SU-DHL-6 (cell line): ENCODE results near the gene ZDHHC17.

ENCODE experiments used
- H2AFZ ChIP-seq: fragments of 200-600 bp; sonication (generic); 2 replicates; pipeline ENCODE4 v1.6.1; 2014; ENCODE audit warnings: low read depth, mild to moderate bottlenecking, moderate library complexity, mixed read lengths, antibody characterized with exemption, low read length; ENCODE audit not compliant: severe bottlenecking
- H3F3A ChIP-seq: fragments of 200-600 bp; shearing (Covaris generic); 2 replicates; pipeline ENCODE4 v1.6.0; 2016; ENCODE audit warnings: antibody characterized with exemption, mild to moderate bottlenecking; ENCODE audit not compliant: insufficient read depth
- H3K27ac ChIP-seq: fragments of 200-600 bp; sonication (generic); 2 replicates; pipeline ENCODE4 v1.5.1; 2016; ENCODE audit warnings: low read depth, mild to moderate bottlenecking, low read length, moderate library complexity, mixed read lengths
- H3K27me3 ChIP-seq: fragments of 200-600 bp; sonication (generic), shearing (Covaris generic); 2 replicates; pipeline ENCODE4 v1.6.0; 2014; ENCODE audit warnings: mild to moderate bottlenecking, low read length
- H3K36me3 ChIP-seq: fragments of 200-600 bp; sonication (generic); 2 replicates; pipeline ENCODE4 v1.6.1; 2014; ENCODE audit warnings: mild to moderate bottlenecking, low read length, mixed read lengths
- H3K4me2 ChIP-seq: fragments of 300-600, 200-600 bp; shearing (Covaris generic), sonication (generic); 2 replicates; pipeline ENCODE4 v1.6.0; 2014; ENCODE audit warnings: low read length, low read depth, mild to moderate bottlenecking; ENCODE audit not compliant: poor library complexity, severe bottlenecking
- H3K4me3 ChIP-seq: fragments of 200-600 bp; sonication (generic); 2 replicates; pipeline ENCODE4 v1.5.1; 2014; ENCODE audit warnings: antibody characterized with exemption, low read length, mild to moderate bottlenecking, mixed read lengths; ENCODE audit not compliant: insufficient read depth, poor library complexity, severe bottlenecking
- H3K79me2 ChIP-seq: fragments of 200-600 bp; sonication (generic); 2 replicates; pipeline ENCODE4 v1.6.1; 2014; ENCODE audit warnings: mild to moderate bottlenecking, low read length, moderate library complexity; ENCODE audit not compliant: insufficient read depth
- H3K9ac ChIP-seq: fragments of 200-600 bp; sonication (generic); 2 replicates; pipeline ENCODE4 v1.7.0; 2014; ENCODE audit warnings: mild to moderate bottlenecking, low read length
- H3K9me2 ChIP-seq: fragments of 200-600 bp; sonication (generic); replicated peaks from 2 replicates; pipeline ENCODE4 v1.6.1; 2014; ENCODE audit warnings: low read length; ENCODE audit not compliant: insufficient read depth
- H3K9me3 ChIP-seq: fragments of 200-600 bp; sonication (generic); 2 replicates; pipeline ENCODE4 v1.6.1; 2014; ENCODE audit warnings: low read length, mixed read lengths; ENCODE audit not compliant: insufficient read depth
- H4K20me1 ChIP-seq: fragments of 200-600 bp; sonication (generic); 2 replicates; pipeline ENCODE4 v1.6.1; 2014; ENCODE audit warnings: low read depth, mild to moderate bottlenecking, antibody characterized with exemption, low read length, moderate library complexity, mixed read lengths
- EZH2phosphoT487 ChIP-seq: fragments of 200-600 bp; sonication (generic), shearing (Covaris generic); conservative IDR thresholded peaks from 2 replicates; pipeline ENCODE4 v1.6.1; 2018; ENCODE audit warnings: mild to moderate bottlenecking, antibody characterized with exemption, low read length, moderate library complexity, mixed read lengths
- TF ChIP-seq, protein P1 (sequence below): fragments of 200-600 bp; sonication (generic); IDR thresholded peaks from one replicate; pipeline ENCODE4 v1.5.1; 2017; ENCODE audit warnings: antibody characterized with exemption, mild to moderate bottlenecking, low read length, moderate library complexity; ENCODE audit not compliant: insufficient read depth, poor library complexity, severe bottlenecking

Gene ZDHHC17

DNA sequence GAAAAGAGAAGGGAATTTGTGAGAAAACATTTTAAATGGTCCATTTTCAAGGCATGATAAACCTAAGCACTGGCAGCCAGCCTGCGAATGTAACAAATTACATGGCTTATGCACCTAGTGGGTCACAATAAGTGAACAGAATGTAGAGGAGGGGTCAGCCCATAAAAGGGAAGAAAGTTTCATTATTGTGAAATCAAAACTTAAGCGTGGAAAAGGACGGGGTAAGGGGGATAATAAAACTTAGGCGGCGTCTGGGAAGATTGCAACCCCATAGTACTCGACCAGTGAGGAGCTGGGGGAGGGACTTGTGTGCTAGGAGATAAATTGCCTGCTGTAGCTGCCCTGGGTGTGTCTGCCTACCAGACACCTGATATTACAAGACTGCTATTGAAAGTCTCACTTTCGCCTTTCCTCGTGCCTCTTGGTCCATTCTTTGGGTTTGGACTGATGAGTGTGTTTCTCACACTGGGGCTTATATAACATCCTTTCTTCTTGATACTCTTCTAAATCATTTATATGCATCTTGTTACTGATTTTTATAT lies 40.6 kb downstream of the ZDHHC17 start:
- Histone ChIP-seq H3K27ac (no peak overlapping the region), H2AFZ (no peak overlapping the region), H3F3A (no peaks in the 10 kb centered on the region), H3K27me3 (no peaks in the 10 kb centered on the region), H3K4me2 (no peak overlapping the region), H3K9ac (no peak overlapping the region), H3K9me2 (no peaks in the 10 kb centered on the region), H3K4me3 (no peak overlapping the region), H4K20me1 (0 out of 2 replicates have a peak, but pooled peaks cover 2% of the 10 kb centered on the region), H3K36me3 (peaks cover 7% of the 10 kb centered on the region; the same call in 1 of the 2 replicates), H3K79me2 (no peaks in the 10 kb centered on the region), H3K9me3 (no peaks in the 10 kb centered on the region)
- TF ChIP-seq, protein P1, sequence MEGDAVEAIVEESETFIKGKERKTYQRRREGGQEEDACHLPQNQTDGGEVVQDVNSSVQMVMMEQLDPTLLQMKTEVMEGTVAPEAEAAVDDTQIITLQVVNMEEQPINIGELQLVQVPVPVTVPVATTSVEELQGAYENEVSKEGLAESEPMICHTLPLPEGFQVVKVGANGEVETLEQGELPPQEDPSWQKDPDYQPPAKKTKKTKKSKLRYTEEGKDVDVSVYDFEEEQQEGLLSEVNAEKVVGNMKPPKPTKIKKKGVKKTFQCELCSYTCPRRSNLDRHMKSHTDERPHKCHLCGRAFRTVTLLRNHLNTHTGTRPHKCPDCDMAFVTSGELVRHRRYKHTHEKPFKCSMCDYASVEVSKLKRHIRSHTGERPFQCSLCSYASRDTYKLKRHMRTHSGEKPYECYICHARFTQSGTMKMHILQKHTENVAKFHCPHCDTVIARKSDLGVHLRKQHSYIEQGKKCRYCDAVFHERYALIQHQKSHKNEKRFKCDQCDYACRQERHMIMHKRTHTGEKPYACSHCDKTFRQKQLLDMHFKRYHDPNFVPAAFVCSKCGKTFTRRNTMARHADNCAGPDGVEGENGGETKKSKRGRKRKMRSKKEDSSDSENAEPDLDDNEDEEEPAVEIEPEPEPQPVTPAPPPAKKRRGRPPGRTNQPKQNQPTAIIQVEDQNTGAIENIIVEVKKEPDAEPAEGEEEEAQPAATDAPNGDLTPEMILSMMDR: no peak
- TF ChIP-seq EZH2phosphoT487: no peak

DNA sequence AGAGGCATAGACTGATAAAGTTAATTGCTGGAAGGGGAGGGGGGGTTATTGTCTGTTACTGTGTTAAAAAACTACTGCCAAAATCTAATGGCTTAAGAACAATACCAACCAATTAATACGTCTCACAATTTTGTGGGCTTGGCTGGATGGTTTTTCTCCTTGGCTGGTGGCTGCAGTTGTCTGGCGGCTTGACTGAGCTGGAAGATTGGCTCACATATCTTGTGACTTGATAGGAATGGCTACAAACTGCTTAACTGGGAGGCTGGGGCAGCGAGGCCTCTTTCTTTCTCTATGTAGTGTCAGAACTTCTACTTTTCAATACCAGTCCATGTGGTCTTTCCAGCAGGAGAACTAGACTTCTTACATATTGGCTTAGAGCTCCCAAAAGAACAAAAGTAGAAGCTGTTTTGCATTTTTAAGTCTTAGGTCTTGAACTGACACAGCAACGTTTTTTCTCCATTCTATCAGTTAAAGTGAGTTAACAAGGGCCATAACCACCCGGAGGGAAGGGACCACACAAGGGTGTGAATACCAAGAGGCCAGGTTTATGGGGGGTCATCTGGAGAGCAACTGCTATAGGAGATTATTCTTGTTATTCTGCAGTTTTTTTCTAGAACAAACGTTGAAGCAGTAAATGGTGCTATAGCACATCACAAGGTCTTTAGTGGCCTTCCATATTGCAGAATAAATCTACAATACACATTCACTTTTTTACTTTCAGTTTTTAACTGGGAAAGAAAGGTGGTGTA lies 46.9 kb downstream of the ZDHHC17 start:
- TF ChIP-seq, protein P1: no peak
- TF ChIP-seq EZH2phosphoT487: no peak
- H3K9me3 ChIP-seq: no peaks in the 10 kb centered on the region
- H3K9ac ChIP-seq: no peak overlapping the region
- H3F3A ChIP-seq: no peaks in the 10 kb centered on the region
- H3K27ac ChIP-seq: no peak overlapping the region
- H4K20me1 ChIP-seq: 0 out of 2 replicates have a peak, but pooled peaks cover 2% of the 10 kb centered on the region
- no peaks in the 10 kb centered on the region for H3K27me3 ChIP-seq
- no peaks in the 10 kb centered on the region for H3K9me2 ChIP-seq
- H3K4me2 ChIP-seq: no peak overlapping the region
- H3K79me2 ChIP-seq: no peaks in the 10 kb centered on the region
- no peak overlapping the region for H3K4me3 ChIP-seq
- H3K36me3 ChIP-seq: peaks cover 17% of the 10 kb centered on the region; the same call in 1 of the 2 replicates
- no peak overlapping the region for H2AFZ ChIP-seq

DNA sequence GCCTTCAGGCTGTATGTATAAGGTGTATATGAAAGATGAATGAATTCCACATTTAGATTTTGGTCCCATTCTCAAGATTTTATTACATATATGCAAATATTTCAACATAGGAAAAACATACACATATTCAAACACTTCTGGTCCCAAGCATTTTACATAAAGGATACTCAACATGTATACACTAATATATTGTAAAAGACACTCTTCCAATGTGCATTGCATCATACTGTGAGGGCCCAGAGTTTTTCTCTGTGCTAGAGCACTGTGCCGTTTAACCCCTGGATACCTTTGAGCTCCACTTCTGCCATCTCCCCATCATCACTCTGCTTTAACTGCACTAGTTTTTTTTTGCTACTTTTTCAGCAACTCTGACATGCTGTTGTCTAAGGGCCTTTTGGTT lies 48.1 kb downstream of the ZDHHC17 start:
- H3K4me3 ChIP-seq: no peak overlapping the region
- no peak overlapping the region for H3K4me2 ChIP-seq
- no peaks in the 10 kb centered on the region for H3K79me2 ChIP-seq
- H3K9me2 ChIP-seq: no peaks in the 10 kb centered on the region
- TF ChIP-seq, protein P1: no peak
- no peak for TF ChIP-seq EZH2phosphoT487
- H3K27ac ChIP-seq: no peak overlapping the region
- no peaks in the 10 kb centered on the region for H3K9me3 ChIP-seq
- no peaks in the 10 kb centered on the region for H3K27me3 ChIP-seq
- H4K20me1 ChIP-seq: 0 out of 2 replicates have a peak, but pooled peaks cover 2% of the 10 kb centered on the region
- no peak overlapping the region for H2AFZ ChIP-seq
- H3K36me3 ChIP-seq: peaks cover 24% of the 10 kb centered on the region; the same call in 1 of the 2 replicates
- no peaks in the 10 kb centered on the region for H3F3A ChIP-seq
- H3K9ac ChIP-seq: no peak overlapping the region
